Panc1 (cell line): ENCODE measurements around the gene MSN. TPM values are rescaled to one million over a fixed set of nuclear protein-coding genes. Genes with fewer than 3 reads are reported as not detected.

Experiments used
- ATAC-seq: fragments of 200-7000 bp; cut with Tn5 transposase; 2 replicates; pipeline ENCODE4 v1.9.1; 2020; ENCODE audit warnings: mild to moderate bottlenecking, moderate library complexity
- BruUV-seq: library from RNA; stranded (reverse); fragments of 400-500 nt; replicated peaks from 2 replicates; lab custom pipeline; 2021; lab: Mats Ljungman, UMichigan
- CTCF ChIA-PET: fragments of 300-600 bp; sonication (Branson Sonifier 250); formaldehyde crosslinking; loops from one replicate; lab custom pipeline; 2022; ENCODE audit warnings: antibody characterized with exemption; lab: Charles Lee
- POLR2A ChIA-PET: fragments of 300-600 bp; sonication (Branson Sonifier 250); formaldehyde crosslinking; loops from one replicate; lab custom pipeline; 2022; ENCODE audit warnings: antibody characterized with exemption; lab: Charles Lee
- DNase-seq: peaks from one replicate; pipeline ENCODE4 v3.0.0-alpha.2; 2010; ENCODE audit warnings: low read depth, low spot score
- H3K27ac ChIP-seq: 2 replicates; pipeline ENCODE4 v1.5.1; 2011; ENCODE audit warnings: mild to moderate bottlenecking, low read length, inconsistent platforms
- H3K27me3 ChIP-seq: fragments of 200-500 bp; sonication (Bioruptor generic); 2 replicates; pipeline ENCODE4 v1.6.0; 2014; ENCODE audit warnings: low read length, inconsistent platforms; ENCODE audit not compliant: control insufficient read depth, insufficient read depth
- H3K36me3 ChIP-seq: fragments of 200-500 bp; sonication (Bioruptor generic); 2 replicates; pipeline ENCODE4 v1.5.1; 2014; ENCODE audit warnings: inconsistent platforms, mild to moderate bottlenecking, low read length, moderate library complexity; ENCODE audit not compliant: control insufficient read depth, insufficient read depth
- H3K4me1 ChIP-seq: 2 replicates; pipeline ENCODE4 v1.5.1; 2011; ENCODE audit warnings: inconsistent platforms, mild to moderate bottlenecking, low read length, moderate library complexity; ENCODE audit not compliant: control insufficient read depth, insufficient read depth
- H3K4me3 ChIP-seq, 2 experiments: 2 replicates each; pipeline ENCODE4 v1.5.1; 2011 to 2012; ENCODE audit warnings: low read depth in 2 of 2, low read length in 2 of 2, mild to moderate bottlenecking in 2 of 2, inconsistent platforms in 1 of 2, moderate library complexity in 1 of 2
- H3K9me3 ChIP-seq: fragments of 200-500 bp; sonication (Bioruptor generic); 2 replicates; pipeline ENCODE4 v1.5.1; 2014; ENCODE audit warnings: low read depth, mild to moderate bottlenecking, inconsistent platforms, low read length, moderate library complexity; ENCODE audit not compliant: control insufficient read depth, insufficient read depth
- POLR2AphosphoS5 ChIP-seq: IDR thresholded peaks from 2 replicates; pipeline ENCODE4 v1.6.1; 2012; ENCODE audit warnings: mild to moderate bottlenecking, low read depth, low read length, moderate library complexity
- SIN3A ChIP-seq: IDR thresholded peaks from 2 replicates; pipeline ENCODE4 v1.6.1; 2012; ENCODE audit warnings: low read depth, mild to moderate bottlenecking, low read length, moderate library complexity, borderline replicate concordance; ENCODE audit not compliant: insufficient read depth
- TCF7L2 ChIP-seq: IDR thresholded peaks from 2 replicates; pipeline ENCODE4 v1.6.1; 2011; ENCODE audit warnings: mild to moderate bottlenecking, low read depth, low read length, inconsistent platforms
- in situ Hi-C: cut with HindIII; loops from 2 replicates; pipeline ENCODE4 v1.10.0; 2016; ENCODE audit warnings: low sequenced_read_pairs, low pct_unique_long_range_greater_than_20kb
- intact Hi-C: fragments of 100-400 bp; cut with micrococcal nuclease; formaldehyde crosslinking; loops from one replicate; pipeline ENCODE4 v1.10.0; 2022; ENCODE audit not compliant: unreplicated experiment
- total RNA-seq: library from RNA; stranded (reverse); gene quantifications from one replicate; pipeline ENCODE4 v1.2.1, GENCODE V29; 2021; ENCODE audit not compliant: unreplicated experiment
- TF ChIP-seq, protein P1 (sequence below): fragments of 450-650 bp; IDR thresholded peaks from 2 replicates; pipeline ENCODE4 v1.5.1; 2017; ENCODE audit warnings: mild to moderate bottlenecking
- TF ChIP-seq, protein P2 (sequence below), 2 experiments: IDR thresholded peaks; 2 replicates each; pipeline ENCODE4 v1.6.1; 2011 to 2012; ENCODE audit warnings: low read depth in 2 of 2, control low read depth in 1 of 2, low read length in 1 of 2, mild to moderate bottlenecking in 1 of 2, moderate library complexity in 1 of 2; ENCODE audit not compliant: insufficient read depth in 1 of 2

Gene MSN
- total RNA-seq, 1 experiment from 2014 or later: 185 TPM

DNA sequence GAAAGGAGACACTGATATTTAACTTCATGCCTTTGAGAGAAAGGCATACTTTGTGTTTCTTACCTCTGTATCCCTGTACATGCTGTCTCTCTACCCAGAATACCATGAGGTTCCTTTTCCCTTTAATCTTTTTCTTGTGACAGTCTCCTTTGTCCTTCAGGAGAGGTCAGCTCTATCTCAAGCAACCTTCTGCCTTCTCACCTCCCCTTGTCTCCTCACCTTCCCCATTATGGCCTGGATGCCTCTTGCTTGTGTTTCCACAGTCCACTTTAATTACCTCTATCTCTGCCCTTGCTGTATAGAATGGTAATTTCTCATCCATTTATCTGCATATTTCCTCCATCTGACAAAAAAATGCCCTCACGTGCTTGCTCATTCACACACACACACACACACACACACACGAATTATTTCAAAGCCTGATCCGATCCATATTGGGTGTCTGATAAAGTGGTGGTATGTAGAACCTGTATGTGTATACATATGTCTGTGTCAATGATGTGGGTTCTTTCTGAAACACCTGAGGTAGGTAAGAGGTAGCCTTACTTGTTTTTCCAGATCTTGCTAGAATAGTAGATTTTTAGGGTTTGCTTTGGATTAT is 28.5 kb downstream of the MSN start:
- ChIA-PET CTCF (no interaction called here), POLR2A (no interaction called here)
- H3K9me3 ChIP-seq: no peaks in the 10 kb centered on the region
- H3K4me1 ChIP-seq: no peaks in the 10 kb centered on the region; the same call in 1 of the 2 replicates
- TF ChIP-seq TCF7L2 (no peak), POLR2AphosphoS5 (no peak), SIN3A (no peak)
- TF ChIP-seq, protein P1, sequence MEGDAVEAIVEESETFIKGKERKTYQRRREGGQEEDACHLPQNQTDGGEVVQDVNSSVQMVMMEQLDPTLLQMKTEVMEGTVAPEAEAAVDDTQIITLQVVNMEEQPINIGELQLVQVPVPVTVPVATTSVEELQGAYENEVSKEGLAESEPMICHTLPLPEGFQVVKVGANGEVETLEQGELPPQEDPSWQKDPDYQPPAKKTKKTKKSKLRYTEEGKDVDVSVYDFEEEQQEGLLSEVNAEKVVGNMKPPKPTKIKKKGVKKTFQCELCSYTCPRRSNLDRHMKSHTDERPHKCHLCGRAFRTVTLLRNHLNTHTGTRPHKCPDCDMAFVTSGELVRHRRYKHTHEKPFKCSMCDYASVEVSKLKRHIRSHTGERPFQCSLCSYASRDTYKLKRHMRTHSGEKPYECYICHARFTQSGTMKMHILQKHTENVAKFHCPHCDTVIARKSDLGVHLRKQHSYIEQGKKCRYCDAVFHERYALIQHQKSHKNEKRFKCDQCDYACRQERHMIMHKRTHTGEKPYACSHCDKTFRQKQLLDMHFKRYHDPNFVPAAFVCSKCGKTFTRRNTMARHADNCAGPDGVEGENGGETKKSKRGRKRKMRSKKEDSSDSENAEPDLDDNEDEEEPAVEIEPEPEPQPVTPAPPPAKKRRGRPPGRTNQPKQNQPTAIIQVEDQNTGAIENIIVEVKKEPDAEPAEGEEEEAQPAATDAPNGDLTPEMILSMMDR: no peak
- TF ChIP-seq, protein P2, sequence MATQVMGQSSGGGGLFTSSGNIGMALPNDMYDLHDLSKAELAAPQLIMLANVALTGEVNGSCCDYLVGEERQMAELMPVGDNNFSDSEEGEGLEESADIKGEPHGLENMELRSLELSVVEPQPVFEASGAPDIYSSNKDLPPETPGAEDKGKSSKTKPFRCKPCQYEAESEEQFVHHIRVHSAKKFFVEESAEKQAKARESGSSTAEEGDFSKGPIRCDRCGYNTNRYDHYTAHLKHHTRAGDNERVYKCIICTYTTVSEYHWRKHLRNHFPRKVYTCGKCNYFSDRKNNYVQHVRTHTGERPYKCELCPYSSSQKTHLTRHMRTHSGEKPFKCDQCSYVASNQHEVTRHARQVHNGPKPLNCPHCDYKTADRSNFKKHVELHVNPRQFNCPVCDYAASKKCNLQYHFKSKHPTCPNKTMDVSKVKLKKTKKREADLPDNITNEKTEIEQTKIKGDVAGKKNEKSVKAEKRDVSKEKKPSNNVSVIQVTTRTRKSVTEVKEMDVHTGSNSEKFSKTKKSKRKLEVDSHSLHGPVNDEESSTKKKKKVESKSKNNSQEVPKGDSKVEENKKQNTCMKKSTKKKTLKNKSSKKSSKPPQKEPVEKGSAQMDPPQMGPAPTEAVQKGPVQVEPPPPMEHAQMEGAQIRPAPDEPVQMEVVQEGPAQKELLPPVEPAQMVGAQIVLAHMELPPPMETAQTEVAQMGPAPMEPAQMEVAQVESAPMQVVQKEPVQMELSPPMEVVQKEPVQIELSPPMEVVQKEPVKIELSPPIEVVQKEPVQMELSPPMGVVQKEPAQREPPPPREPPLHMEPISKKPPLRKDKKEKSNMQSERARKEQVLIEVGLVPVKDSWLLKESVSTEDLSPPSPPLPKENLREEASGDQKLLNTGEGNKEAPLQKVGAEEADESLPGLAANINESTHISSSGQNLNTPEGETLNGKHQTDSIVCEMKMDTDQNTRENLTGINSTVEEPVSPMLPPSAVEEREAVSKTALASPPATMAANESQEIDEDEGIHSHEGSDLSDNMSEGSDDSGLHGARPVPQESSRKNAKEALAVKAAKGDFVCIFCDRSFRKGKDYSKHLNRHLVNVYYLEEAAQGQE (IDR thresholded peaks at IDR 0.05; ENCODE audit: insufficient read depth in 1 of 2, low read depth in 2 of 2, low read length in 1 of 2): no peak
- intact Hi-C loops (no loop called here), in situ Hi-C loops (no loop called here)
- H3K4me3 ChIP-seq: no peak overlapping the region
- H3K36me3 ChIP-seq: no peaks in the 10 kb centered on the region
- no peak for ATAC-seq
- no peaks in the 10 kb centered on the region for H3K27me3 ChIP-seq
- no peak for DNase-seq
- no peak overlapping the region for H3K27ac ChIP-seq
- no TSS peak for BruUV-seq

GRCh38 chrX:65696613-65697012 is 29.2 kb downstream of the MSN start:
- Histone ChIP-seq H3K9me3 (no peaks in the 10 kb centered on the region), H3K27me3 (no peaks in the 10 kb centered on the region), H3K4me3 (no peak overlapping the region), H3K27ac (no peak overlapping the region), H3K4me1 (no peaks in the 10 kb centered on the region; the same call in 1 of the 2 replicates), H3K36me3 (no peaks in the 10 kb centered on the region)
- ChIA-PET CTCF (no interaction called here), POLR2A (no interaction called here)
- BruUV-seq: no TSS peak
- TF ChIP-seq, protein P1: no peak
- TF ChIP-seq, protein P2 (IDR thresholded peaks at IDR 0.05; ENCODE audit: insufficient read depth in 1 of 2, low read depth in 2 of 2, low read length in 1 of 2): no peak
- no peak for TF ChIP-seq POLR2AphosphoS5
- TF ChIP-seq TCF7L2: no peak
- TF ChIP-seq SIN3A: no peak
- in situ Hi-C loops (no loop called here), intact Hi-C loops (no loop called here)
- ATAC-seq: no peak
- no peak for DNase-seq
